ENCODE data around the gene GPA33.

DNA sequence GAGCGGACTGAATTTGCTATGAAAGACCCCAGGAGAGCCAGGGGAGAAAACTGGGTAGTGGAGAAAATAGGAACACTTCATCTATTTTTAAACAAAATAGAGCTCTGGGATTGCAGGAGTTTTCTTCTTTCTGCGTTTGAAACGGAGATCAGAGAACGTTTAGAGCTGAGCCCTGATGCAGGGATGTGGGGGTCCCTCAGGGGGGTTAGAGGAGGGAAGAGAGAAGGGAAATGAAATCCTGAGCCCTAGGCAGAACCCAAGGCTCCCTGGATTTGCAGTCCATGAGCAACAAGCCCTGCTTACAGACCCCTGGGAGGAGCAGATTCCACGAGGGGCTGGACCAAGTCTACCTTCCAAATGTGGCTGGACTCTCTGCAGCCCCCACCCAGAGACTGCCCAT lies 25.5 kb upstream of the GPA33 start:
- TF ChIP-seq CTCF (IDR thresholded peaks at IDR 0.05; ENCODE audit: insufficient read depth, low read length, poor library complexity, severe bottlenecking) (no peak), EZH2phosphoT487 (conservative IDR thresholded peaks at IDR 0.05; ENCODE audit: low read length) (no peak)

All from SU-DHL-6 (cell line).